ENCODE results near the gene FUT6.

FUT6 gene

GRCh38 chr19:5823579-5824281 lies 15.8 kb downstream of the FUT6 start:
- H3K36me3 ChIP-seq (ENCODE audit: insufficient read depth, insufficient read length, low read length) = no peaks in the 10 kb centered on the region
- DNase-seq (ENCODE audit: low read depth, low spot score) = no peak
- H3K9ac ChIP-seq (ENCODE audit: insufficient read length, low read depth) = no peak overlapping the region

DNA sequence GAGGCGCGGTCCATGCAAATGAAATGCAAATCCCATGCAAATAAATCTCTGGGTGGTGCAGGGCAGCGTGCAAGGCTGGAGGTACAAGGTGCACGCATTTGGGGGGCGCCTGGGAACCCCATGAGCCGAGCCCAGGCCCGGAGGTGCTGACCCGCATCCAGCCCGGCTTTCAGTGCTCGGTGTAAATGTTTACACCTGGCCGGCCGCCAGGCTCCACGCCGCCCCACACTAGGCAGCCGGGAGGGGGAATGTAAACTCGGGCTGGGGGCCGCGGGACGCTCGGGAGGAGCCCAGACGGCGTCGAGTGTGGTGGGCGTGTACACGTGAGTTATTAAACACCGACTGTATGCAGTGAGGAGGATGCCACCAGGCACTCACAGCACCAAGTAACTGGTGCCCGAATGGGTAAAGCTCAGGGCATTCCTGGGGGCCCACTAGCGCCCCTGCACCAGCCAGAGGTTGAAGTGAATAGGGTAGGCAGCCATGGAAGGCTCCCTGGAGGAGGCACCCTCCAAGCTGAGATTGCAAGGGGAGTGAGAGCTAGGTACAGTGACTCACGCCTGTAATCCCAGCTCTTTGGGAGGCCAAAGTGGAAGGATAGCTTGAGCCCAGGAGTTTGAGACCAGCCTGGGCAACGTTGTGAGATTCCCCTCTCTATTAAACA lies 17.2 kb downstream of the FUT6 start:
- TF ChIP-seq YY1 (IDR thresholded peaks at IDR 0.05; ENCODE audit: insufficient read depth, insufficient read length) = no peak
- no peak for TF ChIP-seq ZNF274 (IDR thresholded peaks at IDR 0.05; ENCODE audit: low read depth, low read length)
- TF ChIP-seq SUZ12 (IDR thresholded peaks at IDR 0.05; ENCODE audit: extremely low read depth, insufficient read depth, insufficient read length) = no peak
- DNase-seq (ENCODE audit: low read depth, low spot score) = no peak
- Histone ChIP-seq H3K4me3 (ENCODE audit: insufficient read length, low read depth) (no peak overlapping the region), H3K4me1 (ENCODE audit: insufficient read depth, insufficient read length) (peaks cover 16% of the 10 kb centered on the region), H3K36me3 (ENCODE audit: insufficient read depth, insufficient read length, low read length) (no peaks in the 10 kb centered on the region), H3K27me3 (ENCODE audit: insufficient read depth, insufficient read length) (no peaks in the 10 kb centered on the region), H3K9ac (ENCODE audit: insufficient read length, low read depth) (peak overlapping the region; percentile 8), H3K9me3 (ENCODE audit: insufficient read depth, low read length) (no peaks in the 10 kb centered on the region)

More at GRCh38 chr19:5823579-5824281, 15.8 kb downstream of the FUT6 start:
- peaks cover 17% of the 10 kb centered on the region for H3K4me1 ChIP-seq (ENCODE audit: insufficient read depth, insufficient read length)
- H3K4me3 ChIP-seq (ENCODE audit: insufficient read length, low read depth) = no peak overlapping the region
- no peak for TF ChIP-seq ZNF274 (IDR thresholded peaks at IDR 0.05; ENCODE audit: low read depth, low read length)
- no peak for TF ChIP-seq YY1 (IDR thresholded peaks at IDR 0.05; ENCODE audit: insufficient read depth, insufficient read length)
- no peak for TF ChIP-seq SUZ12 (IDR thresholded peaks at IDR 0.05; ENCODE audit: extremely low read depth, insufficient read depth, insufficient read length)
- no peaks in the 10 kb centered on the region for H3K9me3 ChIP-seq (ENCODE audit: insufficient read depth, low read length)
- no peaks in the 10 kb centered on the region for H3K27me3 ChIP-seq (ENCODE audit: insufficient read depth, insufficient read length)

GRCh38 chr19:5821521-5822180 lies 17.9 kb downstream of the FUT6 start:
- Histone ChIP-seq H3K9ac (ENCODE audit: insufficient read length, low read depth) (no peak overlapping the region), H3K27me3 (ENCODE audit: insufficient read depth, insufficient read length) (no peaks in the 10 kb centered on the region), H3K4me1 (ENCODE audit: insufficient read depth, insufficient read length) (peaks cover 10% of the 10 kb centered on the region), H3K9me3 (ENCODE audit: insufficient read depth, low read length) (no peaks in the 10 kb centered on the region), H3K4me3 (ENCODE audit: insufficient read length, low read depth) (no peak overlapping the region), H3K36me3 (ENCODE audit: insufficient read depth, insufficient read length, low read length) (no peaks in the 10 kb centered on the region)
- TF ChIP-seq ZNF274 (IDR thresholded peaks at IDR 0.05; ENCODE audit: low read depth, low read length) (no peak), YY1 (IDR thresholded peaks at IDR 0.05; ENCODE audit: insufficient read depth, insufficient read length) (no peak), SUZ12 (IDR thresholded peaks at IDR 0.05; ENCODE audit: extremely low read depth, insufficient read depth, insufficient read length) (no peak)
- DNase-seq (ENCODE audit: low read depth, low spot score) = no peak

- TF ChIP-seq YY1 (IDR thresholded peaks at IDR 0.05; ENCODE audit: insufficient read depth, insufficient read length) (no peak), SUZ12 (IDR thresholded peaks at IDR 0.05; ENCODE audit: extremely low read depth, insufficient read depth, insufficient read length) (no peak), ZNF274 (IDR thresholded peaks at IDR 0.05; ENCODE audit: low read depth, low read length) (no peak)
- DNase-seq (ENCODE audit: low read depth, low spot score) = no peak
- H3K9me3 ChIP-seq (ENCODE audit: insufficient read depth, low read length) = no peaks in the 10 kb centered on the region
- H3K27me3 ChIP-seq (ENCODE audit: insufficient read depth, insufficient read length) = no peaks in the 10 kb centered on the region
- no peak overlapping the region for H3K9ac ChIP-seq (ENCODE audit: insufficient read length, low read depth)
- no peaks in the 10 kb centered on the region for H3K36me3 ChIP-seq (ENCODE audit: insufficient read depth, insufficient read length, low read length)
- H3K4me1 ChIP-seq (ENCODE audit: insufficient read depth, insufficient read length) = peaks cover 5% of the 10 kb centered on the region
- H3K4me3 ChIP-seq (ENCODE audit: insufficient read length, low read depth) = no peak overlapping the region
These were observed 18.7 kb downstream of the FUT6 start for GRCh38 chr19:5820785-5821184.

- Histone ChIP-seq H3K9me3 (ENCODE audit: insufficient read depth, low read length) (no peaks in the 10 kb centered on the region), H3K27me3 (ENCODE audit: insufficient read depth, insufficient read length) (no peaks in the 10 kb centered on the region), H3K9ac (ENCODE audit: insufficient read length, low read depth) (no peak overlapping the region), H3K4me1 (ENCODE audit: insufficient read depth, insufficient read length) (peaks cover 10% of the 10 kb centered on the region), H3K4me3 (ENCODE audit: insufficient read length, low read depth) (no peak overlapping the region), H3K36me3 (ENCODE audit: insufficient read depth, insufficient read length, low read length) (no peaks in the 10 kb centered on the region)
- TF ChIP-seq SUZ12 (IDR thresholded peaks at IDR 0.05; ENCODE audit: extremely low read depth, insufficient read depth, insufficient read length) (no peak), YY1 (IDR thresholded peaks at IDR 0.05; ENCODE audit: insufficient read depth, insufficient read length) (no peak), ZNF274 (IDR thresholded peaks at IDR 0.05; ENCODE audit: low read depth, low read length) (no peak)
- DNase-seq (ENCODE audit: low read depth, low spot score) = no peak
These were observed 20.9 kb downstream of the FUT6 start for GRCh38 chr19:5818594-5818993.

- DNase-seq (ENCODE audit: low read depth, low spot score) = no peak
- no peaks in the 10 kb centered on the region for H3K9me3 ChIP-seq (ENCODE audit: insufficient read depth, low read length)
- no peaks in the 10 kb centered on the region for H3K36me3 ChIP-seq (ENCODE audit: insufficient read depth, insufficient read length, low read length)
- H3K4me3 ChIP-seq (ENCODE audit: insufficient read length, low read depth) = no peak overlapping the region
- H3K9ac ChIP-seq (ENCODE audit: insufficient read length, low read depth) = no peak overlapping the region
- H3K4me1 ChIP-seq (ENCODE audit: insufficient read depth, insufficient read length) = peaks cover 13% of the 10 kb centered on the region
- no peak for TF ChIP-seq ZNF274 (IDR thresholded peaks at IDR 0.05; ENCODE audit: low read depth, low read length)
- TF ChIP-seq SUZ12 (IDR thresholded peaks at IDR 0.05; ENCODE audit: extremely low read depth, insufficient read depth, insufficient read length) = no peak
- no peak for TF ChIP-seq YY1 (IDR thresholded peaks at IDR 0.05; ENCODE audit: insufficient read depth, insufficient read length)
- H3K27me3 ChIP-seq (ENCODE audit: insufficient read depth, insufficient read length) = no peaks in the 10 kb centered on the region
These were observed 22.3 kb downstream of the FUT6 start for GRCh38 chr19:5817218-5817617.

GRCh38 chr19:5814852-5815246 lies 24.7 kb downstream of the FUT6 start:
- Histone ChIP-seq H3K27me3 (ENCODE audit: insufficient read depth, insufficient read length) (no peaks in the 10 kb centered on the region), H3K36me3 (ENCODE audit: insufficient read depth, insufficient read length, low read length) (no peaks in the 10 kb centered on the region), H3K4me1 (ENCODE audit: insufficient read depth, insufficient read length) (peaks cover 15% of the 10 kb centered on the region), H3K9ac (ENCODE audit: insufficient read length, low read depth) (peak overlapping the region; percentile 50), H3K9me3 (ENCODE audit: insufficient read depth, low read length) (no peaks in the 10 kb centered on the region), H3K4me3 (ENCODE audit: insufficient read length, low read depth) (no peak overlapping the region)
- no peak for TF ChIP-seq YY1 (IDR thresholded peaks at IDR 0.05; ENCODE audit: insufficient read depth, insufficient read length)
- TF ChIP-seq ZNF274 (IDR thresholded peaks at IDR 0.05; ENCODE audit: low read depth, low read length) = no peak
- no peak for TF ChIP-seq SUZ12 (IDR thresholded peaks at IDR 0.05; ENCODE audit: extremely low read depth, insufficient read depth, insufficient read length)
- no peak for DNase-seq (ENCODE audit: low read depth, low spot score)
